ENCODE measurements around the gene ABLIM3.

- TF ChIP-seq CTCF (IDR thresholded peaks at IDR 0.05) (no peak), EZH2 (IDR thresholded peaks at IDR 0.05) (no peak), EZH2phosphoT487 (IDR thresholded peaks at IDR 0.05) (no peak)
These were observed 18.1 kb upstream of the ABLIM3 start for GRCh38 chr5:149123211-149123610.
